B cell (primary cell): Measurements from ENCODE around the gene NAA40. TPM values are rescaled to one million over a fixed set of nuclear protein-coding genes. Genes with fewer than 3 reads are reported as not detected.

Experiments used
- ATAC-seq: fragments of 200-7000 bp; cut with Tn5 transposase; one replicate; pipeline ENCODE4 v1.10.0; 2021; ENCODE audit warnings: low read depth, mild to moderate bottlenecking, moderate number of reproducible peaks, moderate library complexity
- CTCF ChIA-PET: fragments of 350-600 bp; sonication (Branson Sonifier 250); formaldehyde crosslinking; loops from one replicate; lab custom pipeline; 2021; ENCODE audit warnings: antibody characterized with exemption, inconsistent platforms; lab: Charles Lee
- POLR2A ChIA-PET: fragments of 350-600 bp; sonication (Branson Sonifier 250); formaldehyde crosslinking; loops from one replicate; lab custom pipeline; 2021; ENCODE audit warnings: antibody characterized with exemption; lab: Charles Lee
- DNase-seq: peaks from one replicate; pipeline ENCODE4 v3.0.0; 2013
- H2AFZ ChIP-seq: 2 replicates; pipeline ENCODE4 v1.6.1; 2012; ENCODE audit warnings: mild to moderate bottlenecking, low read depth, low read length; ENCODE audit not compliant: insufficient read depth, poor library complexity, severe bottlenecking
- H3K27ac ChIP-seq, 2 donors: 1 replicate in 1 of 2; 2 replicates in 1 of 2; pipeline ENCODE4 v1.5.1; 2012 to 2013; ENCODE audit warnings: low read length in 2 of 2, mild to moderate bottlenecking in 2 of 2, moderate library complexity in 1 of 2
- H3K27me3 ChIP-seq, 4 experiments: fragments of 200-600 bp in 1 of 4; sonication (generic) in 1 of 4; replicated peaks in 1 of 4; 1 replicate in 2 of 4; 2 replicates in 2 of 4; pipeline versions ENCODE4 v1.6.1 to v1.7.0; 2013 to 2016; ENCODE audit warnings: low read length in 3 of 4, mild to moderate bottlenecking in 2 of 4, mixed read lengths in 1 of 4, moderate library complexity in 1 of 4; ENCODE audit not compliant: insufficient read depth in 4 of 4, control insufficient read depth in 3 of 4; ENCODE audit errors: control extremely low read depth in 1 of 4
- H3K36me3 ChIP-seq, 2 experiments: replicated peaks in 1 of 2; 1 replicate in 1 of 2; 2 replicates in 1 of 2; pipeline versions ENCODE4 v1.6.1 to v1.7.1; 2013; ENCODE audit warnings: low read length in 1 of 2; ENCODE audit not compliant: insufficient read depth in 2 of 2, control insufficient read depth in 1 of 2; ENCODE audit errors: control extremely low read depth in 1 of 2, extremely low read depth in 1 of 2
- H3K4me1 ChIP-seq, 2 donors: fragments of 200-600 bp in 1 of 2; sonication (generic) in 1 of 2; 1 replicate in 1 of 2; 2 replicates in 1 of 2; pipeline versions ENCODE4 v1.5.1 to v1.6.1; 2013 to 2017; ENCODE audit warnings: low read length in 2 of 2; ENCODE audit not compliant: control insufficient read depth in 2 of 2, insufficient read depth in 2 of 2
- H3K4me2 ChIP-seq: replicated peaks from 2 replicates; pipeline ENCODE3; 2012; ENCODE audit warnings: mild to moderate bottlenecking, low read depth, low read length; ENCODE audit not compliant: poor library complexity, severe bottlenecking
- H3K4me3 ChIP-seq, 5 experiments: fragments of 200-600 bp in 1 of 5; sonication (generic) in 1 of 5; 1 replicate in 3 of 5; 2 replicates in 2 of 5; pipeline versions ENCODE4 v1.5.1 to v1.7.0; 2011 to 2016; ENCODE audit warnings: low read length in 4 of 5, mild to moderate bottlenecking in 4 of 5, low read depth in 2 of 5, control low read depth in 1 of 5, moderate library complexity in 1 of 5; ENCODE audit not compliant: insufficient read depth in 1 of 5; ENCODE audit errors: control extremely low read depth in 1 of 5, extremely low read depth in 1 of 5
- H3K79me2 ChIP-seq: fragments of 200-600 bp; sonication (generic); one replicate; pipeline ENCODE4 v1.6.0; 2016; ENCODE audit warnings: low read length; ENCODE audit not compliant: control insufficient read depth, insufficient read depth
- H3K9ac ChIP-seq: fragments of 200-600 bp; sonication (generic); 2 replicates; pipeline ENCODE4 v1.6.1; 2017; ENCODE audit warnings: mild to moderate bottlenecking, low read length, moderate library complexity
- H3K9me3 ChIP-seq, 3 donors: one replicate each; pipeline versions ENCODE4 v1.6.1 to v1.7.1; 2013; ENCODE audit warnings: low read length in 2 of 3; ENCODE audit not compliant: control insufficient read depth in 2 of 3, insufficient read depth in 1 of 3; ENCODE audit errors: control extremely low read depth in 1 of 3
- H4K20me1 ChIP-seq: 2 replicates; pipeline ENCODE4 v1.6.0; 2012; ENCODE audit warnings: mild to moderate bottlenecking, low read length; ENCODE audit not compliant: insufficient read depth, control insufficient read depth, poor library complexity, severe bottlenecking
- H3K27ac Mint-ChIP-seq: one replicate; pipeline ENCODE4 v1.8.0; 2021; ENCODE audit warnings: mixed read lengths
- H3K27me3 Mint-ChIP-seq: one replicate; pipeline ENCODE4 v1.8.0; 2021; ENCODE audit warnings: mixed read lengths
- H3K4me1 Mint-ChIP-seq: one replicate; pipeline ENCODE4 v1.8.0; 2021; ENCODE audit warnings: mixed read lengths
- H3K4me3 Mint-ChIP-seq: one replicate; pipeline ENCODE4 v1.8.0; 2021; ENCODE audit warnings: mixed read lengths
- H3K9me3 Mint-ChIP-seq: one replicate; pipeline ENCODE4 v1.8.0; 2022; ENCODE audit warnings: mixed read lengths; ENCODE audit not compliant: insufficient read depth
- CTCF ChIP-seq: fragments of 200-600 bp; IDR thresholded peaks from one replicate; pipeline ENCODE4 v1.8.0; 2022; ENCODE audit warnings: antibody characterized with exemption, mild to moderate bottlenecking
- EZH2 ChIP-seq: IDR thresholded peaks from 2 replicates; pipeline ENCODE4 v1.6.1; 2012; ENCODE audit warnings: borderline replicate concordance, low read depth, mild to moderate bottlenecking, moderate library complexity, low read length; ENCODE audit not compliant: insufficient read depth, poor library complexity, severe bottlenecking
- WGBS: methylation state at CpG from one replicate; pipeline ENCODE4 v1.1.5; 2013; ENCODE audit warnings: missing lambda C conversion rate; ENCODE audit not compliant: insufficient coverage; 5-methylcytosine and 5-hydroxymethylcytosine counted together
- intact Hi-C: fragments of 100-400 bp; cut with micrococcal nuclease; formaldehyde crosslinking; loops from one replicate; pipeline ENCODE4 v1.10.0; 2022
- polyA plus RNA-seq: library from polyadenylated mRNA; depleted of rRNA; stranded (reverse); fragments of >200 nt; gene quantifications from 2 replicates; pipeline ENCODE4 v1.2.3, GENCODE V29; 2012
- total RNA-seq, 2 donors: library from RNA; stranded (reverse); fragments of 120-200 nt in 1 of 2; gene quantifications; 1 replicate in 1 of 2; 2 replicates in 1 of 2; pipeline versions ENCODE4 v1.2.3 to v1.2.4, GENCODE V29; 2013 to 2022

Gene NAA40
- total and polyA plus RNA-seq, 2 donors (not counting 1 experiment from before 2014, with no cell fraction given): 41.3 to 47.7 TPM

GRCh38 chr11:64003807-64004589 is 65.2 kb downstream of the NAA40 start:
- Histone ChIP-seq H3K4me3 (no peak overlapping the region), H3K9me3 (peaks cover 0 to 12% (median 0%) of the 10 kb centered on the region in 3 donors), H3K79me2 (no peaks in the 10 kb centered on the region), H4K20me1 (peaks cover 10% of the 10 kb centered on the region), H3K4me1 (peaks cover 32 to 34% of the 10 kb centered on the region in 2 donors), H3K27me3 (peaks cover 0 to 42% (median 18%) of the 10 kb centered on the region in 4 experiments), H3K4me2 (no peak overlapping the region), H3K27ac (no peak overlapping the region), H2AFZ (no peak overlapping the region), H3K36me3 (no peaks in the 10 kb centered on the region), H3K9ac (no peak overlapping the region)
- POLR2A ChIA-PET: no interaction called here
- H3K4me1 Mint-ChIP-seq: peaks cover 17% of the 10 kb centered on the region
- H3K27ac Mint-ChIP-seq: no peak overlapping the region
- CTCF ChIA-PET: interaction anchor here (1.1 kb wide), 1 partner anchor 30 kb away, joined by 3 read pairs; no protein-coding TSS in a partner anchor
- H3K27me3 Mint-ChIP-seq: peaks cover 29% of the 10 kb centered on the region
- DNase-seq (no peak), ATAC-seq (no peak)
- intact Hi-C loops: no loop called here
- H3K4me3 Mint-ChIP-seq: no peak overlapping the region
- TF ChIP-seq EZH2: no peak
- TF ChIP-seq CTCF: no peak
- H3K9me3 Mint-ChIP-seq: no peaks in the 10 kb centered on the region
- 76% methylated on average over 17 of the region's 23 CpGs for WGBS

GRCh38 chr11:64004590-64004984 is 65.8 kb downstream of the NAA40 start:
- ATAC-seq (no peak), DNase-seq (no peak)
- no peak overlapping the region for H3K27ac Mint-ChIP-seq
- no peak overlapping the region for H2AFZ ChIP-seq
- H3K36me3 ChIP-seq: no peaks in the 10 kb centered on the region
- WGBS: 100% methylated on average over 1 of the region's 4 CpGs
- H3K4me1 Mint-ChIP-seq: peaks cover 12% of the 10 kb centered on the region
- POLR2A ChIA-PET: no interaction called here
- H3K9me3 Mint-ChIP-seq: no peaks in the 10 kb centered on the region
- H3K79me2 ChIP-seq: no peaks in the 10 kb centered on the region
- no peak overlapping the region for H3K4me3 Mint-ChIP-seq
- H3K4me1 ChIP-seq: peaks cover 28 to 29% of the 10 kb centered on the region in 2 donors
- peaks cover 0 to 12% (median 0%) of the 10 kb centered on the region in 3 donors for H3K9me3 ChIP-seq
- intact Hi-C loops: no loop called here
- H3K9ac ChIP-seq: no peak overlapping the region
- H3K27ac ChIP-seq: no peak overlapping the region
- H3K27me3 Mint-ChIP-seq: peaks cover 30% of the 10 kb centered on the region
- H3K4me2 ChIP-seq: no peak overlapping the region
- CTCF ChIA-PET: no interaction called here
- H3K4me3 ChIP-seq: no peak overlapping the region
- TF ChIP-seq CTCF (no peak), EZH2 (no peak)
- peaks cover 0 to 45% (median 18%) of the 10 kb centered on the region in 4 experiments for H3K27me3 ChIP-seq
- peaks cover 4% of the 10 kb centered on the region for H4K20me1 ChIP-seq
